Karpas-422 (cell line): Measurements from ENCODE around the gene ZNF740. TPM values are rescaled to one million over a fixed set of nuclear protein-coding genes. Genes with fewer than 3 reads are reported as not detected.
A peak's percentile ranks its signal among the peaks of the same experiment; 100 is the strongest.

Experiments used
- DNase-seq: peaks from one replicate; pipeline ENCODE4 v3.0.0-alpha.2; 2015
- H2AFZ ChIP-seq: fragments of 200-600 bp; sonication (generic); 2 replicates; pipeline ENCODE4 v1.6.1; 2014; ENCODE audit warnings: antibody characterized with exemption, low read length, mixed read lengths
- H3K27ac ChIP-seq: fragments of 200-600 bp; sonication (generic); 2 replicates; pipeline ENCODE4 v1.5.1; 2014; ENCODE audit warnings: mild to moderate bottlenecking, low read length, moderate library complexity
- H3K27me3 ChIP-seq: fragments of 200-600 bp; sonication (generic); 2 replicates; pipeline ENCODE4 v1.6.1; 2014; ENCODE audit warnings: low read length, mixed read lengths
- H3K36me3 ChIP-seq: fragments of 200-600 bp; sonication (generic); 2 replicates; pipeline ENCODE4 v1.6.1; 2014; ENCODE audit warnings: low read length, mixed read lengths; ENCODE audit not compliant: insufficient read depth
- H3K4me1 ChIP-seq: fragments of 200-600 bp; sonication (generic); 2 replicates; pipeline ENCODE4 v1.6.1; 2014; ENCODE audit warnings: mild to moderate bottlenecking, low read length, mixed read lengths
- H3K4me2 ChIP-seq: fragments of 200-600 bp; sonication (generic); 2 replicates; pipeline ENCODE4 v1.6.1; 2014; ENCODE audit warnings: low read length, low read depth, mild to moderate bottlenecking; ENCODE audit not compliant: poor library complexity, severe bottlenecking
- H3K4me3 ChIP-seq: fragments of 200-600 bp; sonication (generic); 2 replicates; pipeline ENCODE4 v1.5.1; 2014; ENCODE audit warnings: mild to moderate bottlenecking, antibody characterized with exemption, low read length, mixed read lengths
- H3K79me2 ChIP-seq: fragments of 200-600 bp; sonication (generic); 2 replicates; pipeline ENCODE4 v1.6.1; 2014; ENCODE audit warnings: mild to moderate bottlenecking, low read length, mixed read lengths
- H3K9ac ChIP-seq: fragments of 200-600 bp; sonication (generic); 2 replicates; pipeline ENCODE4 v1.6.0; 2014; ENCODE audit warnings: low read length
- H3K9me2 ChIP-seq: fragments of 200-600 bp; sonication (generic), shearing (Covaris generic); replicated peaks from 2 replicates; pipeline ENCODE4 v1.6.0; 2014; ENCODE audit warnings: mild to moderate bottlenecking, low read length, moderate library complexity; ENCODE audit not compliant: insufficient read depth
- H3K9me3 ChIP-seq: fragments of 300-700, 200-600 bp; sonication (generic); 2 replicates; pipeline ENCODE4 v1.6.1; 2014; ENCODE audit warnings: low read length, mixed read lengths
- H4K20me1 ChIP-seq: fragments of 200-600 bp; sonication (generic); 2 replicates; pipeline ENCODE4 v1.6.1; 2014; ENCODE audit warnings: mild to moderate bottlenecking, antibody characterized with exemption, low read length, low read depth; ENCODE audit not compliant: insufficient read depth
- total RNA-seq: library from RNA; depleted of rRNA; stranded (reverse); fragments of >200 nt; shearing (Covaris generic); gene quantifications from 2 replicates; pipeline ENCODE4 v1.2.3, GENCODE V29; 2014; ENCODE audit warnings: low replicate concordance

ZNF740 gene
- total RNA-seq, 1 experiment from 2014 or later: 30.6 TPM

GRCh38 chr12:53187145-53187899 lies 6.8 kb downstream of the ZNF740 start:
- Histone ChIP-seq H3K4me3 (no peak overlapping the region), H3K9ac (no peak overlapping the region), H4K20me1 (no peaks in the 10 kb centered on the region), H3K4me2 (no peak overlapping the region), H3K27ac (no peak overlapping the region), H3K9me2 (no peaks in the 10 kb centered on the region), H3K4me1 (peaks cover 16% of the 10 kb centered on the region), H3K36me3 (peaks cover 63% of the 10 kb centered on the region), H2AFZ (no peak overlapping the region), H3K79me2 (peaks cover 15% of the 10 kb centered on the region), H3K27me3 (no peaks in the 10 kb centered on the region), H3K9me3 (no peaks in the 10 kb centered on the region)
- DNase-seq: no peak

DNA sequence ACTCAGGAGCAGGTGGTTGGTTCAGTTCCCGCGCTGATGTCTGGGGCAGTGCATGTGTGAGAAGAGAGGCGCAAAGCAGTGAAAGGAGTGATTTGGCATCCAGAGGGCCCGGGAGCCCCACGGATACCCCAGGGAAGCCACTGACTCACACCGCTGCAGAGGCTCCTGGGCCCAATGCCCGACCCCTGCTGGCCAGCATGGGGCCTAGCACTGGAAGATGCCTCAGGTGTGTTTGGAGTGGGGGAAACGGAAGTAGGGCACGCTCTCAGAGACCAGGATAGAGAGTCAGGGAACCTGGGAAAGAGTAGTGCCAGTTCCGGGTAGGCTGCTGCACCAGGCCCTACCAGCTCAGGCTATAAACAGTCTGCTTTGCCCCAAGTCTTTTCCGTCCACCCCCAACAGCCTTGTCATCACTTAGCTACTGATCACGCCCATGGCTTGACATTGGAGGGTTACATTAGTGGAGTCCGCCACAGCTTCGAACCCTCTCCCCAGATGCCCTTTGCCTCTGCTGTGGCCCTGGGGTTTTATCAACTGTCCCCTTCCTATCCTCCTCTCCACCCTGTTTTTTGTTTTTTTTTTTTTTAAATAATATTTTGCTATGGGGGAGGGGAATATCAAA lies 9.7 kb downstream of the ZNF740 start:
- Histone ChIP-seq H3K79me2 (no peaks in the 10 kb centered on the region), H3K4me1 (peaks cover 5% of the 10 kb centered on the region), H3K9me2 (no peaks in the 10 kb centered on the region), H3K4me2 (no peak overlapping the region), H3K27me3 (no peaks in the 10 kb centered on the region), H3K9me3 (no peaks in the 10 kb centered on the region), H3K36me3 (peaks cover 46% of the 10 kb centered on the region), H3K27ac (no peak overlapping the region), H4K20me1 (no peaks in the 10 kb centered on the region), H3K4me3 (no peak overlapping the region), H2AFZ (no peak overlapping the region), H3K9ac (no peak overlapping the region)
- peak; percentile 81 for DNase-seq

- Histone ChIP-seq H3K4me3 (no peak overlapping the region), H2AFZ (no peak overlapping the region), H3K79me2 (no peaks in the 10 kb centered on the region), H3K9ac (no peak overlapping the region), H3K27me3 (no peaks in the 10 kb centered on the region), H4K20me1 (no peaks in the 10 kb centered on the region), H3K27ac (no peak overlapping the region), H3K4me1 (peaks cover 5% of the 10 kb centered on the region), H3K4me2 (no peak overlapping the region), H3K9me3 (no peaks in the 10 kb centered on the region), H3K9me2 (no peaks in the 10 kb centered on the region), H3K36me3 (peaks cover 43% of the 10 kb centered on the region)
- peak; percentile 41 for DNase-seq
Observed at GRCh38 chr12:53191096-53191884, 10.8 kb downstream of the ZNF740 start.

GRCh38 chr12:53191885-53192530 lies 11.5 kb downstream of the ZNF740 start:
- no peaks in the 10 kb centered on the region for H4K20me1 ChIP-seq
- peaks cover 41% of the 10 kb centered on the region; the same call in 1 of the 2 replicates for H3K36me3 ChIP-seq
- H3K4me2 ChIP-seq: no peak overlapping the region
- peaks cover 5% of the 10 kb centered on the region for H3K4me1 ChIP-seq
- no peaks in the 10 kb centered on the region for H3K27me3 ChIP-seq
- no peak overlapping the region for H3K4me3 ChIP-seq
- no peaks in the 10 kb centered on the region for H3K79me2 ChIP-seq
- H3K9ac ChIP-seq: no peak overlapping the region
- H3K27ac ChIP-seq: no peak overlapping the region
- no peaks in the 10 kb centered on the region for H3K9me2 ChIP-seq
- no peaks in the 10 kb centered on the region for H3K9me3 ChIP-seq
- no peak overlapping the region for H2AFZ ChIP-seq
- DNase-seq: no peak

DNA sequence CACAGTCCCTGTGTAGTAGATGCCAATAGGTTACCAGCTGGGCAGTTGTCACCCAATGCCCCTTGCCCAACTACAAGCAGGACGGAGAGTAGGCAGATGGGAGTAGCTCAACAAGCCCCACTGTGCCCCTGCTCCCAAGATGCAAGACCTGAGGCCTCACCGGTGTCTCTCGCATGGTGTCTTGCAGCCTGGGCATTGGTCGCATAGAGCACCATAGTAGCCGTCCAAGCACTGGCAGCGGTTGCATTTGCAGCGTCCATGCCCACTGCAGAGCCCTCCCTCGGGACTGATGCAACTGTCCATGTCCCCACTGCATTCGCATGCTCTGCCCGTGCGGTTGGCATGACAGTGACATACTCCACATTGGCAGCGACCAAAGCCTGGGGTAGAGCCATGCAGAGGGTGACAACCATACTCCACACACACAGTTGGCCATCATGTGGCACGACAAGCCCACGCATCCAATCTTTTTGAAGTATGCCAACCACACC lies 12.1 kb downstream of the ZNF740 start:
- Histone ChIP-seq H3K27me3 (no peaks in the 10 kb centered on the region), H3K9me2 (no peaks in the 10 kb centered on the region), H2AFZ (no peak overlapping the region)

GRCh38 chr12:53193040-53193439 lies 12.5 kb downstream of the ZNF740 start:
- H2AFZ ChIP-seq: no peak overlapping the region
- no peak overlapping the region for H3K9ac ChIP-seq
- no peaks in the 10 kb centered on the region for H4K20me1 ChIP-seq
- no peaks in the 10 kb centered on the region for H3K27me3 ChIP-seq
- no peak overlapping the region for H3K4me2 ChIP-seq
- H3K9me2 ChIP-seq: no peaks in the 10 kb centered on the region
- H3K79me2 ChIP-seq: no peaks in the 10 kb centered on the region
- no peaks in the 10 kb centered on the region for H3K9me3 ChIP-seq
- peaks cover 31% of the 10 kb centered on the region; the same call in 1 of the 2 replicates for H3K36me3 ChIP-seq
- DNase-seq: no peak
- no peak overlapping the region for H3K4me3 ChIP-seq
- H3K4me1 ChIP-seq: peaks cover 5% of the 10 kb centered on the region
- H3K27ac ChIP-seq: no peak overlapping the region

More for the DNA sequence above, 12.1 kb downstream of the ZNF740 start:
- Histone ChIP-seq H3K27ac (no peak overlapping the region), H3K36me3 (peaks cover 35% of the 10 kb centered on the region; the same call in 1 of the 2 replicates), H3K4me3 (no peak overlapping the region), H3K4me2 (no peak overlapping the region), H3K79me2 (no peaks in the 10 kb centered on the region), H3K4me1 (peaks cover 5% of the 10 kb centered on the region), H3K9me3 (no peaks in the 10 kb centered on the region), H3K9ac (no peak overlapping the region), H4K20me1 (no peaks in the 10 kb centered on the region)
- DNase-seq: no peak

GRCh38 chr12:53193985-53194716 lies 13.6 kb downstream of the ZNF740 start:
- peaks cover 4% of the 10 kb centered on the region for H3K79me2 ChIP-seq
- peaks cover 29% of the 10 kb centered on the region; the same call in 1 of the 2 replicates for H3K36me3 ChIP-seq
- no peak overlapping the region for H2AFZ ChIP-seq
- peak overlapping the region; percentile 45; the same call in 1 of the 2 replicates for H3K27ac ChIP-seq
- peaks cover 8% of the 10 kb centered on the region for H3K4me1 ChIP-seq
- DNase-seq: no peak
- H3K4me3 ChIP-seq: no peak overlapping the region
- no peaks in the 10 kb centered on the region for H3K27me3 ChIP-seq
- H3K9me2 ChIP-seq: no peaks in the 10 kb centered on the region
- H3K9ac ChIP-seq: no peak overlapping the region
- H4K20me1 ChIP-seq: no peaks in the 10 kb centered on the region
- no peaks in the 10 kb centered on the region for H3K9me3 ChIP-seq
- no peak overlapping the region for H3K4me2 ChIP-seq
